ENCODE data around the gene SH3PXD2A. TPM values are rescaled to one million over a fixed set of nuclear protein-coding genes. Genes with fewer than 3 reads are reported as not detected.

The SH3PXD2A gene
- total and polyA plus RNA-seq, 10 of the 15 experiments (the other 5 are each of a cell fraction or from before 2014, with no cell fraction given) = 0.63 to 14.0 (median 4.4) TPM

DNA sequence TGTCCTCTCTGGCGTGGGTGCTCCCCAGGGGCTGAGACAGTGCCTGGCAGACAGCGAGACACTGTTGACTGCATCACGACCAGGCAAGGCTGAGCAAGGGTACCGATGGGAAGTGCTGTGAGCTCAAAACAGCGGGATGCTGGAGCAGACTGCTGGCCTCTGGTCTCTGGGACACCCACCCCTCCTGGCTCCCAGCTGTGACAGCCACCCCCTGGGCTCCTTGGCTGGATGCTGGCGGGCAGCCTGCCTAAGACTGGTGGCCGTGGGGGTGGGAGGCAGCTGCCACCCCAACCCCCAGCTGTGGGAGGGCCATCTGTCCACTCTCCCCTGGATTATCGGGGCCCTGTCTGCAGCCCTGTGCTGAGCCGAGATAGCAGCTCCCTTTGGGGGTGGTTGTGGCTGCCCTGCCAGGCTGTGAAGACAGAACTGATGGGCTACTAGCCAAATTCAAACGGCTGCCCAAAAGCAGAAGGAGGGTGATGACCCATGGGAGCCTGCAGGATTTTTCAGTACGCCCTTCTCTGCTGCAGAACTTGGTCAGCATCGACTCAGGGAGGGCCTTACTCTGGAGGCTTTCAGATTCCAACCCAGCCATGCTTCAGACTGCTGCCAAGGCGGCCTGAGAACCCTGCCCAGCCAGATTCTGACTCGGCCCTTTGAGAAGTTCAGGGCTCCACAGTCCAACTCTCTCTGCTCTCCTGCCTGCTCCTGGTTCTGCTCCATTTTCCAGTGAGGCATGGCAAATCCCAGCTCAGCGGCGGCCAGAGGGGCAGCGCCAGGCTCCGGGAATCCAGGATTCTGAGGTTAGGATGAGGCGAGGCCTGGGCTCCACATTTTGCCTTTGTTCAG, 236.6 kb downstream of the SH3PXD2A start:
- ATAC-seq (no peak), FAIRE-seq (no peak), DNase-seq (ENCODE audit: low read depth, low spot score) (no peak)
- Histone ChIP-seq H3K27ac (ENCODE audit: control insufficient read depth, insufficient read depth) (no peak overlapping the region), H3K27me3 (replicated peaks in 1 of 2; ENCODE audit: control insufficient read depth in 2 of 2, insufficient read depth in 2 of 2, low read length in 1 of 2) (no peaks in the 10 kb centered on the region), H2AFZ (ENCODE audit: control insufficient read depth, low read depth, low read length) (no peak overlapping the region), H3K4me2 (ENCODE audit: control insufficient read depth, insufficient read depth) (no peak overlapping the region), H3K4me1 (ENCODE audit: control insufficient read depth, insufficient read depth, low read length) (no peaks in the 10 kb centered on the region), H4K20me1 (ENCODE audit: control insufficient read depth, insufficient read depth) (no peaks in the 10 kb centered on the region), H3K9ac (ENCODE audit: control insufficient read depth, insufficient read depth, low read length) (no peak overlapping the region), H3K9me3 (replicated peaks; ENCODE audit: control insufficient read depth, insufficient read depth, low read length) (no peaks in the 10 kb centered on the region), H3K36me3 (ENCODE audit: control insufficient read depth in 2 of 2, insufficient read depth in 2 of 2, low read length in 1 of 2) (peaks cover 19 to 28% of the 10 kb centered on the region in 2 experiments; a peak in 3 of 4 replicates), H3K79me2 (ENCODE audit: control insufficient read depth, insufficient read depth, low read length) (no peaks in the 10 kb centered on the region), H3K4me3 (no peak overlapping the region)
- RAD21 ChIA-PET (ENCODE audit: unreplicated experiment) = no interaction called here
- POLR2A ChIA-PET = interaction anchor here (0.6 kb wide), 1 partner anchor 12 kb away, joined by 6 read pairs; no protein-coding TSS in a partner anchor
- SMC1A ChIA-PET (ENCODE audit: uncharacterized antibody, unreplicated experiment) = no interaction called here
- intact Hi-C loops (cut with micrococcal nuclease; ENCODE audit: unreplicated experiment) (no loop called here), in situ Hi-C loops (cut with MboI) (no loop called here)
- CTCF ChIA-PET = interaction anchor here (0.8 kb wide), 1 partner anchor 27 kb away, joined by 4 read pairs; no protein-coding TSS in a partner anchor
- no peak for TF ChIP-seq EGR1 (IDR thresholded peaks at IDR 0.05; ENCODE audit: borderline replicate concordance in 1 of 2, low read depth in 2 of 2, low read length in 2 of 2)
- no peak for TF ChIP-seq MTA3 (IDR thresholded peaks at IDR 0.05; ENCODE audit: borderline replicate concordance, low read length)
- TF ChIP-seq IRF4 (IDR thresholded peaks at IDR 0.05; ENCODE audit: low read depth, low read length) = no peak
- no peak for TF ChIP-seq CTCF (IDR thresholded peaks at IDR 0.05 in 2 of 3, conservative IDR thresholded peaks at IDR 0.05 in 1 of 3; ENCODE audit: control insufficient read depth in 2 of 3, extremely low read depth in 1 of 3, insufficient read depth in 1 of 3, low read depth in 3 of 3, low read length in 3 of 3)
- TF ChIP-seq MTA2 (IDR thresholded peaks at IDR 0.05; ENCODE audit: low read depth) = no peak
- TF ChIP-seq SUZ12 (IDR thresholded peaks at IDR 0.05; ENCODE audit: unreplicated experiment) = no peak
- WGBS (ENCODE audit: insufficient coverage, insufficient replicate concordance, low lambda C conversion rate, missing lambda C conversion rate) = 83% methylated on average over 19 of the region's 19 CpGs
- no TSS peak for BruUV-seq (replicated peaks)

Data from GM12878 (cell line).